Adrenal gland (tissue), 12 donors: ENCODE measurements around the gene SHANK3. TPM values are rescaled to one million over a fixed set of nuclear protein-coding genes. Genes with fewer than 3 reads are reported as not detected.

Experiments used
- DNase-seq, 7 donors: peaks; one replicate each; pipeline ENCODE4 v3.0.0-alpha.2; 2019 to 2020
- H3K27ac ChIP-seq, 5 donors: fragments of 200-600 bp; sonication (generic) in 4 of 5; 1 replicate in 3 of 5; 2 replicates in 2 of 5; pipeline versions ENCODE4 v1.5.1 to v1.8.0; 2016 to 2020; ENCODE audit warnings: mild to moderate bottlenecking in 1 of 5
- H3K27me3 ChIP-seq: fragments of 200-600 bp; 2 replicates; pipeline ENCODE4 v1.8.0; 2021
- H3K36me3 ChIP-seq, 2 donors: fragments of 200-600 bp; replicated peaks in 1 of 2; 1 replicate in 1 of 2; 2 replicates in 1 of 2; pipeline versions ENCODE4 v1.5.1 to v1.8.0; 2018 to 2022
- H3K4me1 ChIP-seq, 2 donors: fragments of 200-600 bp; replicated peaks in 1 of 2; 1 replicate in 1 of 2; 2 replicates in 1 of 2; pipeline versions ENCODE4 v1.5.1 to v1.8.0; 2018 to 2021
- H3K4me3 ChIP-seq, 4 donors: fragments of 200-600 bp; sonication (generic) in 3 of 4; one replicate each; pipeline ENCODE4 v1.5.1; 2016 to 2018
- H3K9me3 ChIP-seq, 3 donors: fragments of 200-600 bp; sonication (generic) in 1 of 3; replicated peaks in 1 of 3; 1 replicate in 2 of 3; 2 replicates in 1 of 3; pipeline versions ENCODE4 v1.5.1 to v1.8.0; 2016 to 2021
- POLR2A ChIP-seq, 2 donors: fragments of 450-650 bp; IDR thresholded peaks; one replicate each; pipeline ENCODE4 v1.6.1; 2017; ENCODE audit warnings: antibody characterized with exemption in 2 of 2, mild to moderate bottlenecking in 2 of 2, moderate library complexity in 1 of 2
- whole genome bisulfite sequencing, 4 donors: extraction: QIAGEN DNeasy Blood & Tissue Kit in 2 of 4; methylation state at CpG; one replicate each; pipeline versions ENCODE4 v1.1.5 to v1.1.7; 2013 to 2017; 5-methylcytosine and 5-hydroxymethylcytosine counted together
- intact Hi-C, 2 donors: fragments of 100-400 bp; cut with DNase I; formaldehyde crosslinking; loops; one replicate each; pipeline versions ENCODE4 v1.14.1 to v1.15.0; 2022 to 2023
- polyA plus RNA-seq, 3 donors: library from polyadenylated mRNA; stranded (reverse); fragments of 200-250 nt in 2 of 3; fragments of 350-450 nt in 1 of 3; fragmentation: Illumina TruSeq in 1 of 3; extraction: RNeasy Lipid Tissue Mini Kit (QIAGEN cat#74804) in 1 of 3; gene quantifications; one replicate each; pipeline ENCODE4 v1.2.3, GENCODE V29; 2013 to 2014
- total RNA-seq, 9 donors: library from RNA; depleted of rRNA in 4 of 9; stranded (reverse); fragments of >200 nt in 4 of 9; fragments of 120-200 nt in 1 of 9; fragmentation: NEBNext Ultra II Directional in 1 of 9; extraction: Animal tissue kit (Norgen Biotek cat#: 25700) in 1 of 9; gene quantifications; one replicate each; pipeline versions ENCODE4 v1.1.0 to v1.2.4, GENCODE V29; 2013 to 2023
- TF ChIP-seq, protein P1 (sequence below), 6 experiments: fragments of 450-650 bp in 4 of 6; fragments of 200-600 bp in 2 of 6; sonication (generic) in 1 of 6; IDR thresholded peaks; 1 replicate in 5 of 6; 2 replicates in 1 of 6; pipeline versions ENCODE4 v1.5.1 to v1.8.0; 2016 to 2021; ENCODE audit warnings: antibody characterized with exemption in 6 of 6, mild to moderate bottlenecking in 2 of 6, moderate library complexity in 1 of 6
- donor health status: healthy with polysubstance abuse.
- donor health status: Bipolar disorder and iron deficiency.
- donor health status: DM: yes; HTN: yes; CAD: no.
- donor health status: DM: no; HTN: no; CAD: no.
- donor health status: DM: no; HTN: no; CAD: no.
- donor health status: DM: yes; HTN: yes; CAD: no.

SHANK3 gene
- total and polyA plus RNA-seq, 12 donors = 0.88 to 44.0 (median 9.8) TPM

DNA sequence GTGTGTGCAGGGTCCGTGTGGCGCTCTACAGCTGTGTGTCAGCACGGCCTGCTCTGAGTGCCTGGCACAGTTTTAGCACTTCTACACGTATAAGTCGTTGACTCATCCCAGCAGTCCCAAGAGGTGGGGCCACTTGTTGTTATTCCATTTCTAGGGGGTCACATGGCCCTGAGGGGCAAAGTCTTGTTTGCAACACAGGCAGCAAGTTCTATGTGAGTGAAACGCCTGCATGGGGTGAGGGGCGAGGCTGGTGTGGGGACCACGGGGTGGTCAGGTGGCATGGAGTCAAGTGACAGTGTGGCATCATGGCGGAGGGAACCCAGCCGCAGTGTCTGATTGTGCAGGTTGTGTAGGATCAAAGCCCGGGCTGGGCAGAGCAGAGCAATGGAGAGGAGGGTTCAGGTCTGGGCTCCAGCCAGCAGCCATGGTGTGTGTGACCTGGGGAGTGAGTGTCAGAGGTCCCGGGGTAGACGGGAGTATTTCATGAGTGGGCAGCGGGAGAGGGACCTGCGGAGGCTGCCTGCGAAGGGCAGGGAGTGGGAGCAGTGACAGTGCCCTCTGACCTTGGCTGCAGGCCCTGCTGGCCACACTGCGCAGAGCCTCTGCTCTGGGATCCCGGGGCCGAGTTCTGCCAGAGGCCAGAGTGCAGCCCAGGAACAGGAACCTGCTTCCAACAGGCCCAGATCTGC, 27.9 kb downstream of the SHANK3 start:
- no peaks in the 10 kb centered on the region for H3K36me3 ChIP-seq
- WGBS, 4 donors = 76 to 82% (median 79%) methylated on average over 8 to 19 of the region's 19 CpGs
- no peaks in the 10 kb centered on the region for H3K27me3 ChIP-seq
- peak in 1 of 7 donors; percentile 5 for DNase-seq
- no peak overlapping the region for H3K4me3 ChIP-seq
- no peaks in the 10 kb centered on the region for H3K9me3 ChIP-seq
- intact Hi-C loops = no loop called here
- H3K4me1 ChIP-seq = no peaks in the 10 kb centered on the region
- TF ChIP-seq POLR2A (IDR thresholded peaks at IDR 0.05) = no peak
- TF ChIP-seq, protein P1, sequence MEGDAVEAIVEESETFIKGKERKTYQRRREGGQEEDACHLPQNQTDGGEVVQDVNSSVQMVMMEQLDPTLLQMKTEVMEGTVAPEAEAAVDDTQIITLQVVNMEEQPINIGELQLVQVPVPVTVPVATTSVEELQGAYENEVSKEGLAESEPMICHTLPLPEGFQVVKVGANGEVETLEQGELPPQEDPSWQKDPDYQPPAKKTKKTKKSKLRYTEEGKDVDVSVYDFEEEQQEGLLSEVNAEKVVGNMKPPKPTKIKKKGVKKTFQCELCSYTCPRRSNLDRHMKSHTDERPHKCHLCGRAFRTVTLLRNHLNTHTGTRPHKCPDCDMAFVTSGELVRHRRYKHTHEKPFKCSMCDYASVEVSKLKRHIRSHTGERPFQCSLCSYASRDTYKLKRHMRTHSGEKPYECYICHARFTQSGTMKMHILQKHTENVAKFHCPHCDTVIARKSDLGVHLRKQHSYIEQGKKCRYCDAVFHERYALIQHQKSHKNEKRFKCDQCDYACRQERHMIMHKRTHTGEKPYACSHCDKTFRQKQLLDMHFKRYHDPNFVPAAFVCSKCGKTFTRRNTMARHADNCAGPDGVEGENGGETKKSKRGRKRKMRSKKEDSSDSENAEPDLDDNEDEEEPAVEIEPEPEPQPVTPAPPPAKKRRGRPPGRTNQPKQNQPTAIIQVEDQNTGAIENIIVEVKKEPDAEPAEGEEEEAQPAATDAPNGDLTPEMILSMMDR (IDR thresholded peaks at IDR 0.05) = no peak
- no peak overlapping the region for H3K27ac ChIP-seq

DNA sequence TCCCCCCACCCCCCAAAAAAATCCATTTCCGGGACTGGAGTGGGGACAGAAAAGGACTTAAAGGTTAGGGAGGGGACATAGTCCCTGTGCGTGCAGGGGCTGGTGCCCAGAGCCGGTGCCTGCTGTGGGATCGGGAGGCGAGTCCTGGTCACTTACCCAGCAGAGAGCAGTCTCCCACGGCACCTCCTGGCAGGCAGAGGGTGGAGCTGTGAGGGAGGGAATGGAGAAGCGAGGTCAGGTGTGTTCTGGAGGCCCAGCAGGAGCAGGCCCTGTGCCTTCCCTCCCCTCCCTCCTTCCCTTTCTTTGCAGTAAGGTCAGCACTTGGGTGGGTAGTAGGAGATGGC, 28.4 kb downstream of the SHANK3 start:
- no peaks in the 10 kb centered on the region for H3K36me3 ChIP-seq
- no peak for DNase-seq
- no peaks in the 10 kb centered on the region for H3K9me3 ChIP-seq
- H3K4me3 ChIP-seq = no peak overlapping the region
- no peak overlapping the region for H3K27ac ChIP-seq
- TF ChIP-seq, protein P1 (IDR thresholded peaks at IDR 0.05) = no peak
- TF ChIP-seq POLR2A (IDR thresholded peaks at IDR 0.05) = no peak
- 51 to 91% (median 69%) methylated on average over 1 to 7 of the region's 7 CpGs for WGBS, 4 donors
- intact Hi-C loops = no loop called here
- no peaks in the 10 kb centered on the region for H3K27me3 ChIP-seq
- H3K4me1 ChIP-seq = no peaks in the 10 kb centered on the region

DNA sequence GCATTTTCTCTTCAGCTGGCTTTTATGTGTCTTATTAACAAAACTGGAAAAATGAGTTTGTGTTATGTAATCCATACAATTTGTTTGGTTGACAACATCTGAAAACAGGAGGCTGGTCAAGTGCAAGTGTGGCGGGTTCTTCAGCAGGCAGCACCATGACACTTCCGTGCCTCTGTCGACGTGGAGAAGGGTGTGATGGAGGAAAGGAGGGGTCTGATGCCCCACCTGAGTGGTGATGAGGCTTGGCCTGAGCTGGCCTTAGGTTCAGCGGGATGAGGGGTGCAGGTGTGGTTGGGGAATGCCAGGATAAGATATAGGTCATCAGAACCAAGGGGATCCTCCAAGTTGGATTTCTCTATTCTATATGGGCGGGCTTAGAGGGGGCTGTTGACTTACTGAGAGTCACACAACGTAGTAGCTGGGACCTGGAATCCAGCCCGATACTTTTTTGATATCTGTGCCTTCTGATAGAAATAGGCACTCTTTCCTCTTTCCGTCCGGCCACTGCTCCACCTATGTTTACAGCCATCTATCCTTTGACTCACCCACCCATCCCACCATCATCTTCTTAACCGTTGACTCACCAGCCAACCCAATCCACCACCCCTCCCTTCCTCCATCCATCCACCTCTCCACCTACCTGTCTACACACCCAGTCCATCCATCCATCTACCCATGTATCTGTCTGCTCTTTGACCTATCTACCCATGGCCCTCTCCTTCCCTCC, 29.0 kb downstream of the SHANK3 start:
- DNase-seq = peak in 1 of 7 donors; percentile 4
- WGBS, 4 donors = 80 to 87% (median 85%) methylated on average over 11 of the region's 11 CpGs
- intact Hi-C loops = no loop called here

DNA sequence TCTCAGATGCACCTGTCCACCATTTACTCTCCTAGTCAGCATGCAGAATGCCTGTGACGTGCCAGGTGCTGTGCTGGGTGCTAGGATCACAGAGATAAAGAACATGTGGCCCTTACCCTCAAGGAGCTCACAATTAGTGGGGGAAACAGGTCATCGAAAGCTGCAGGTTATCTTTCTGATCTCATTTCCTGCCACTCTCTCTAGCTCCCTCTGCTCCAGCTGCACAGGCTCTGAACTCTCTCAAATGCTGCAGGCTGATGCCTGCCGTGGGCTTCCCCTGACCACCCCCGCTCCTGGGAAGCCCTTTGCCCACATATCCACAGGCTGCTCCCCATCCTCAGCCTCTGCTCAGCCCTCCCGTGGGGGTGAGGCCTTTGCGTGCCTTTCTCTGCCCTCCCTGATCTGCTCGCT, 29.6 kb downstream of the SHANK3 start:
- DNase-seq = no peak
- Histone ChIP-seq H3K9me3 (no peaks in the 10 kb centered on the region), H3K27ac (no peak overlapping the region), H3K4me1 (no peaks in the 10 kb centered on the region), H3K36me3 (no peaks in the 10 kb centered on the region), H3K27me3 (no peaks in the 10 kb centered on the region), H3K4me3 (no peak overlapping the region)
- TF ChIP-seq POLR2A (IDR thresholded peaks at IDR 0.05) = no peak
- TF ChIP-seq, protein P1 (IDR thresholded peaks at IDR 0.05) = no peak
- intact Hi-C loops = no loop called here
- 57 to 68% (median 66%) methylated on average over 7 of the region's 7 CpGs for WGBS, 4 donors

More for the DNA sequence above, 29.0 kb downstream of the SHANK3 start:
- H3K4me1 ChIP-seq = no peaks in the 10 kb centered on the region
- no peak overlapping the region for H3K27ac ChIP-seq
- H3K36me3 ChIP-seq = no peaks in the 10 kb centered on the region
- no peaks in the 10 kb centered on the region for H3K9me3 ChIP-seq
- TF ChIP-seq, protein P1 (IDR thresholded peaks at IDR 0.05) = no peak
- no peak for TF ChIP-seq POLR2A (IDR thresholded peaks at IDR 0.05)
- no peaks in the 10 kb centered on the region for H3K27me3 ChIP-seq
- H3K4me3 ChIP-seq = no peak overlapping the region
